ENCODE data around the gene SETDB1. TPM values are rescaled to one million over a fixed set of nuclear protein-coding genes. Genes with fewer than 3 reads are reported as not detected.

SETDB1 gene
- total and polyA plus RNA-seq, 2 of the 13 experiments (the other 11 are each of a cell fraction or from before 2014, with no cell fraction given) = 33.1 to 34.6 TPM

- TF ChIP-seq PATZ1 (CRISPR knock-in tag; IDR thresholded peaks at IDR 0.05) (peak; percentile 80; the same call in 1 of the 2 replicates), IRF2 (CRISPR knock-in tag; IDR thresholded peaks at IDR 0.05) (no peak), IRF1 (CRISPR knock-in tag; IDR thresholded peaks at IDR 0.05; ENCODE audit: low read depth) (no peak), NFAT5 (CRISPR knock-in tag; IDR thresholded peaks at IDR 0.05) (no peak), SMARCE1 (IDR thresholded peaks at IDR 0.05; ENCODE audit: borderline replicate concordance) (no peak), ZBTB37 (CRISPR knock-in tag; IDR thresholded peaks at IDR 0.05) (no peak), ZNF597 (CRISPR knock-in tag; IDR thresholded peaks at IDR 0.05) (no peak), ZUFSP (CRISPR knock-in tag; IDR thresholded peaks at IDR 0.05; ENCODE audit: borderline replicate concordance) (no peak), BORCS8-MEF2B (CRISPR knock-in tag; IDR thresholded peaks at IDR 0.05) (no peak), PLRG1 (conservative IDR thresholded peaks at IDR 0.05) (no peak), DBP (CRISPR knock-in tag; IDR thresholded peaks at IDR 0.05; ENCODE audit: not compliant biosample characterization) (no peak), ATRX (CRISPR knock-in tag; IDR thresholded peaks at IDR 0.05; ENCODE audit: borderline replicate concordance) (no peak), KMT2B (CRISPR knock-in tag; IDR thresholded peaks at IDR 0.05) (no peak; the same call in 1 of the 2 replicates), ZFP36L1 (CRISPR knock-in tag; IDR thresholded peaks at IDR 0.05) (no peak), GPN1 (CRISPR knock-in tag; IDR thresholded peaks at IDR 0.05; ENCODE audit: borderline replicate concordance) (no peak), KMT2A (CRISPR knock-in tag; IDR thresholded peaks at IDR 0.05) (peak; percentile 14; the same call in 1 of the 2 replicates)
Observed at GRCh38 chr1:150981177-150981804, 55.1 kb downstream of the SETDB1 start (continued).
